IMR-90 (cell line): ENCODE measurements around the gene DHRS12. TPM values are rescaled to one million over a fixed set of nuclear protein-coding genes. Genes with fewer than 3 reads are reported as not detected.

ENCODE experiments used
- ATAC-seq: fragments of 200-7000 bp; cut with Tn5 transposase; 2 replicates; pipeline ENCODE4 v1.9.1; 2020; ENCODE audit warnings: low read depth, mild to moderate bottlenecking, moderate library complexity
- BruUV-seq: library from RNA; stranded (reverse); fragments of 400-500 nt; replicated peaks from 2 replicates; lab custom pipeline; 2021; lab: Mats Ljungman, UMichigan
- CTCF ChIA-PET: fragments of 300-600 bp; formaldehyde crosslinking; extraction: SDS; loops from one replicate; lab custom pipeline; 2021; ENCODE audit warnings: antibody characterized with exemption; lab: Yijun Ruan, JAX
- POLR2A ChIA-PET: fragments of 300-600 bp; sonication (Branson Sonifier 250); formaldehyde crosslinking; loops from one replicate; lab custom pipeline; 2022; ENCODE audit warnings: antibody characterized with exemption; ENCODE audit not compliant: unreplicated experiment; lab: Charles Lee
- DNase-seq: peaks from one replicate; pipeline ENCODE4 v3.0.0; 2013
- H2AFZ ChIP-seq: replicated peaks from 2 replicates; pipeline ENCODE3; 2013; ENCODE audit warnings: low read length, mild to moderate bottlenecking; ENCODE audit not compliant: poor library complexity
- H2AK5ac ChIP-seq: 2 replicates; pipeline ENCODE4 v1.6.1; 2013; ENCODE audit warnings: low read depth, low read length, inconsistent platforms
- H2AK9ac ChIP-seq: replicated peaks from 2 replicates; pipeline ENCODE3; 2013; ENCODE audit warnings: mild to moderate bottlenecking, low read depth, low read length, moderate library complexity; ENCODE audit not compliant: poor library complexity
- H2BK120ac ChIP-seq: 2 replicates; pipeline ENCODE4 v1.6.1; 2013; ENCODE audit warnings: low read depth, low read length, inconsistent platforms
- H2BK15ac ChIP-seq: 3 replicates; pipeline ENCODE4 v1.6.1; 2013; ENCODE audit warnings: low read depth, low read length, inconsistent platforms
- H2BK20ac ChIP-seq: 2 replicates; pipeline ENCODE4 v1.6.1; 2013; ENCODE audit warnings: low read depth, mild to moderate bottlenecking, inconsistent platforms, low read length, moderate library complexity
- H2BK5ac ChIP-seq: 2 replicates; pipeline ENCODE4 v1.6.1; 2013; ENCODE audit warnings: mild to moderate bottlenecking, low read depth, low read length, inconsistent platforms; ENCODE audit not compliant: poor library complexity, severe bottlenecking
- H3K14ac ChIP-seq: replicated peaks from 2 replicates; pipeline ENCODE4 v1.6.1; 2013; ENCODE audit warnings: low read depth, low read length, inconsistent platforms
- H3K18ac ChIP-seq: 2 replicates; pipeline ENCODE4 v1.6.1; 2013; ENCODE audit warnings: low read depth, low read length, control low read depth
- H3K23ac ChIP-seq: 2 replicates; pipeline ENCODE4 v1.6.1; 2013; ENCODE audit warnings: low read depth, low read length, inconsistent platforms
- H3K27ac ChIP-seq: 2 replicates; pipeline ENCODE4 v1.5.1; 2013; ENCODE audit warnings: mild to moderate bottlenecking, control low read depth, low read length; ENCODE audit not compliant: insufficient read depth
- H3K27me3 ChIP-seq: 2 replicates; pipeline ENCODE4 v1.6.1; 2013; ENCODE audit warnings: low read length; ENCODE audit not compliant: control insufficient read depth, insufficient read depth
- H3K36me3 ChIP-seq: 2 replicates; pipeline ENCODE4 v1.6.1; 2013; ENCODE audit warnings: low read length, mixed read lengths; ENCODE audit not compliant: control insufficient read depth, insufficient read depth
- H3K4ac ChIP-seq: 2 replicates; pipeline ENCODE4 v1.6.1; 2013; ENCODE audit warnings: low read depth, low read length, inconsistent platforms
- H3K4me1 ChIP-seq: 2 replicates; pipeline ENCODE4 v1.6.1; 2013; ENCODE audit warnings: low read length, mixed read lengths; ENCODE audit not compliant: control insufficient read depth, insufficient read depth
- H3K4me2 ChIP-seq: 2 replicates; pipeline ENCODE4 v1.6.1; 2013; ENCODE audit warnings: low read depth, mild to moderate bottlenecking, control low read depth, low read length, moderate library complexity
- H3K4me3 ChIP-seq: 2 replicates; pipeline ENCODE4 v1.5.1; 2013; ENCODE audit warnings: low read depth, mild to moderate bottlenecking, control low read depth, low read length, moderate library complexity; ENCODE audit not compliant: insufficient read depth
- H3K56ac ChIP-seq: 2 replicates; pipeline ENCODE4 v1.6.1; 2013; ENCODE audit warnings: low read length, inconsistent platforms; ENCODE audit not compliant: insufficient read depth; ENCODE audit errors: extremely low read depth
- H3K79me1 ChIP-seq, 2 experiments: 2 replicates each; pipeline ENCODE4 v1.6.1; 2013; ENCODE audit warnings: low read length in 2 of 2, inconsistent platforms in 1 of 2, low read depth in 1 of 2
- H3K9ac ChIP-seq: 2 replicates; pipeline ENCODE4 v1.6.1; 2013; ENCODE audit warnings: low read depth, low read length, control low read depth
- H3K9me1 ChIP-seq: 2 replicates; pipeline ENCODE4 v1.6.1; 2013; ENCODE audit warnings: low read length, inconsistent platforms; ENCODE audit not compliant: insufficient read depth
- H3K9me3 ChIP-seq: 2 replicates; pipeline ENCODE4 v1.6.1; 2013; ENCODE audit warnings: low read length; ENCODE audit not compliant: control insufficient read depth, insufficient read depth
- H4K20me1 ChIP-seq: 2 replicates; pipeline ENCODE4 v1.6.1; 2013; ENCODE audit warnings: low read length, inconsistent platforms; ENCODE audit not compliant: insufficient read depth
- H4K5ac ChIP-seq: 2 replicates; pipeline ENCODE4 v1.6.1; 2013; ENCODE audit warnings: mild to moderate bottlenecking, low read depth, low read length, control low read depth
- H4K8ac ChIP-seq, 2 experiments: 2 replicates each; pipeline ENCODE4 v1.6.1; 2013; ENCODE audit warnings: low read depth in 2 of 2, low read length in 2 of 2, control low read depth in 1 of 2, inconsistent platforms in 1 of 2
- H4K91ac ChIP-seq: 2 replicates; pipeline ENCODE4 v1.6.1; 2013; ENCODE audit warnings: low read depth, low read length, inconsistent platforms; ENCODE audit not compliant: insufficient read depth
- CEBPB ChIP-seq: IDR thresholded peaks from 2 replicates; pipeline ENCODE4 v1.6.1; 2012; ENCODE audit warnings: low read depth, low read length, improper control_type of control experiment
- MAZ ChIP-seq: IDR thresholded peaks from 2 replicates; pipeline ENCODE4 v1.6.1; 2012; ENCODE audit warnings: low read depth, mild to moderate bottlenecking, low read length, improper control_type of control experiment, moderate library complexity, borderline replicate concordance
- NFE2L2 ChIP-seq: fragments of 150-350 bp; IDR thresholded peaks from 2 replicates; pipeline ENCODE4 v1.6.1; 2016; ENCODE audit warnings: low read depth, mild to moderate bottlenecking, low read length
- RAD21 ChIP-seq: IDR thresholded peaks from 2 replicates; pipeline ENCODE4 v1.6.1; 2012; ENCODE audit warnings: low read length, improper control_type of control experiment
- SMC3 ChIP-seq: fragments of 150-350 bp; IDR thresholded peaks from 2 replicates; pipeline ENCODE4 v1.6.1; 2016; ENCODE audit warnings: low read depth, mild to moderate bottlenecking, antibody characterized with exemption, low read length, moderate library complexity
- WGBS, 2 experiments: methylation state at CpG; one replicate each; pipeline versions ENCODE4 v1.1.5 to v1.1.7; 2013; ENCODE audit warnings: missing lambda C conversion rate in 2 of 2; ENCODE audit not compliant: insufficient read length in 1 of 2; ENCODE audit errors: extremely low coverage in 2 of 2; 5-methylcytosine and 5-hydroxymethylcytosine counted together
- dilution Hi-C: fragments of 300-500 bp; cut with HindIII; formaldehyde crosslinking; loops from one replicate; pipeline ENCODE4 v1.14.3; 2018; ENCODE audit warnings: low sequenced_read_pairs; ENCODE audit not compliant: unreplicated experiment
- in situ Hi-C: fragments of 300-500 bp; cut with MboI; formaldehyde crosslinking; loops from 3 replicates; pipeline ENCODE4 v1.14.3; 2019; ENCODE audit warnings: low sequenced_read_pairs, inconsistent platforms, mixed read lengths
- intact Hi-C: fragments of 100-400 bp; cut with micrococcal nuclease; formaldehyde crosslinking; loops from 2 replicates; pipeline ENCODE4 v1.10.0; 2022
- polyA plus RNA-seq, 3 experiments: library from polyadenylated mRNA; depleted of rRNA; stranded (reverse); fragments of >200 nt; gene quantifications; 2 replicates each; pipeline ENCODE4 v1.2.3, GENCODE V29; 2012; ENCODE audit warnings: low replicate concordance in 1 of 3
- total RNA-seq: library from RNA; depleted of rRNA; stranded (reverse); fragments of >200 nt; gene quantifications from 2 replicates; pipeline ENCODE4 v1.2.3, GENCODE V29; 2012
- TF ChIP-seq, protein P1 (sequence below): fragments of 150-350 bp; IDR thresholded peaks from 2 replicates; pipeline ENCODE4 v1.6.1; 2016; ENCODE audit warnings: low read depth, mild to moderate bottlenecking, low read length, moderate library complexity, borderline replicate concordance

Gene DHRS12
- total and polyA plus RNA-seq, 2 of the 4 experiments (the other 2 are of a cell fraction) = 1.3 to 1.6 TPM

DNA sequence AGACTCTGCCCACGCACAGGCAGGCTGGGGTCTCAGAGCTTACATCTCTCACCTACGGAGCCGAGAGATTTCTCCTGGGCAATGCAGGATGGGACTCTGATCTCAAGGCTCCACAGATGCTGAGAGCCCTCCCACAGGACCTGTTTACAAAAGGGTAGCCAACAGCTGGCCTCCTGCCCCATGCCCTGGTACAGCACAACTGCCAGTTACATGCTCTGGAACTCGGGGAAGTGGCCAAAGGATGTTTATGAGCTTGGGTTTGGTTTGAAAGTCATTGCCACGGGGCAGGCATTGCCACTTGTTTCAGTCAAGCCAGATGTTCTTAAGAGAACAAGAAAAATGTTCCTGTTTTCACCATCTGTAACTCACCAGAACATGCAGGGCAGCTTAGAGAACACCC lies 3.5 kb downstream of the DHRS12 start:
- no peak overlapping the region for H3K4me3 ChIP-seq
- H3K4me1 ChIP-seq = peaks cover 4% of the 10 kb centered on the region
- no TSS peak for BruUV-seq
- H2AFZ ChIP-seq = no peak overlapping the region
- no peak overlapping the region for H2BK20ac ChIP-seq
- H4K8ac ChIP-seq = no peak overlapping the region
- no peak overlapping the region for H4K91ac ChIP-seq
- no peak overlapping the region for H3K4me2 ChIP-seq
- H2AK9ac ChIP-seq = no peak overlapping the region
- no peak overlapping the region for H3K4ac ChIP-seq
- no peak overlapping the region for H3K23ac ChIP-seq
- H2AK5ac ChIP-seq = no peak overlapping the region
- no peak overlapping the region for H2BK5ac ChIP-seq
- no peak for TF ChIP-seq NFE2L2
- TF ChIP-seq SMC3 = no peak
- TF ChIP-seq RAD21 = no peak
- no peak for TF ChIP-seq CEBPB
- TF ChIP-seq MAZ = no peak
- TF ChIP-seq, protein P1, sequence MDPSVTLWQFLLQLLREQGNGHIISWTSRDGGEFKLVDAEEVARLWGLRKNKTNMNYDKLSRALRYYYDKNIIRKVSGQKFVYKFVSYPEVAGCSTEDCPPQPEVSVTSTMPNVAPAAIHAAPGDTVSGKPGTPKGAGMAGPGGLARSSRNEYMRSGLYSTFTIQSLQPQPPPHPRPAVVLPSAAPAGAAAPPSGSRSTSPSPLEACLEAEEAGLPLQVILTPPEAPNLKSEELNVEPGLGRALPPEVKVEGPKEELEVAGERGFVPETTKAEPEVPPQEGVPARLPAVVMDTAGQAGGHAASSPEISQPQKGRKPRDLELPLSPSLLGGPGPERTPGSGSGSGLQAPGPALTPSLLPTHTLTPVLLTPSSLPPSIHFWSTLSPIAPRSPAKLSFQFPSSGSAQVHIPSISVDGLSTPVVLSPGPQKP = no peak
- H3K27ac ChIP-seq = no peak overlapping the region
- dilution Hi-C loops (no loop called here), in situ Hi-C loops (no loop called here), intact Hi-C loops (loop anchor here (5.0 to 10.0 kb wide), 2 partner anchors 348 to 576 kb away; partner anchors contain the start of genes FAM124A and INTS6)
- no peak overlapping the region for H3K9ac ChIP-seq
- CTCF ChIA-PET = no interaction called here
- H3K18ac ChIP-seq = no peak overlapping the region
- no peak overlapping the region for H2BK15ac ChIP-seq
- WGBS, 2 experiments = 83% methylated on average over 2 of the region's 5 CpGs; no CpG with 5 or more reads in 1 of the 2 experiments
- peaks cover 4% of the 10 kb centered on the region; the same call in 1 of the 2 replicates for H3K9me1 ChIP-seq
- H3K56ac ChIP-seq = no peak overlapping the region
- no peaks in the 10 kb centered on the region for H3K9me3 ChIP-seq
- H3K27me3 ChIP-seq = no peaks in the 10 kb centered on the region
- no peaks in the 10 kb centered on the region for H4K20me1 ChIP-seq
- POLR2A ChIA-PET = no interaction called here
- H2BK120ac ChIP-seq = no peak overlapping the region
- H3K36me3 ChIP-seq = no peaks in the 10 kb centered on the region
- DNase-seq (no peak), ATAC-seq (no peak)
- peaks cover 0 to 9% of the 10 kb centered on the region in 2 experiments; a peak in 1 of 4 replicates for H3K79me1 ChIP-seq
- no peak overlapping the region for H3K14ac ChIP-seq
- H4K5ac ChIP-seq = no peak overlapping the region
